ENCODE data around the gene TRPM2.

TRPM2 gene

GRCh38 chr21:44372616-44373015 lies 19.2 kb downstream of the TRPM2 start:
- no peak overlapping the region for H3K4me3 ChIP-seq (ENCODE audit: low read length)
- peaks cover 20% of the 10 kb centered on the region for H3K27me3 ChIP-seq (ENCODE audit: insufficient read depth, low read length)
- 83% methylated on average over 8 of the region's 8 CpGs for WGBS
- H3K4me1 ChIP-seq (ENCODE audit: insufficient read depth, low read length): no peaks in the 10 kb centered on the region
- H3K9ac ChIP-seq (ENCODE audit: low read depth, low read length): no peak overlapping the region
- no peak overlapping the region for H3K27ac ChIP-seq (ENCODE audit: low read depth, low read length)
- no peaks in the 10 kb centered on the region for H3K36me3 ChIP-seq (ENCODE audit: insufficient read depth, low read length)
- H3K9me3 ChIP-seq (ENCODE audit: insufficient read depth, low read depth, low read length): peaks cover 9% of the 10 kb centered on the region; the same call in 1 of the 2 replicates

- H3K27me3 ChIP-seq (ENCODE audit: insufficient read depth, low read length): peaks cover 12% of the 10 kb centered on the region
Observed at GRCh38 chr21:44374601-44375280, 21.3 kb downstream of the TRPM2 start.

GRCh38 chr21:44375281-44375651 lies 21.8 kb downstream of the TRPM2 start:
- H3K27ac ChIP-seq (ENCODE audit: low read depth, low read length): no peak overlapping the region
- peaks cover 7% of the 10 kb centered on the region for H3K27me3 ChIP-seq (ENCODE audit: insufficient read depth, low read length)
- 94% methylated on average over 10 of the region's 10 CpGs for WGBS
- H3K9ac ChIP-seq (ENCODE audit: low read depth, low read length): no peak overlapping the region
- no peaks in the 10 kb centered on the region for H3K4me1 ChIP-seq (ENCODE audit: insufficient read depth, low read length)
- no peaks in the 10 kb centered on the region for H3K36me3 ChIP-seq (ENCODE audit: insufficient read depth, low read length)
- no peak overlapping the region for H3K4me3 ChIP-seq (ENCODE audit: low read length)
- peaks cover 9% of the 10 kb centered on the region; the same call in 1 of the 2 replicates for H3K9me3 ChIP-seq (ENCODE audit: insufficient read depth, low read depth, low read length)

More at GRCh38 chr21:44374601-44375280, 21.3 kb downstream of the TRPM2 start:
- H3K27ac ChIP-seq (ENCODE audit: low read depth, low read length): no peak overlapping the region
- no peaks in the 10 kb centered on the region for H3K36me3 ChIP-seq (ENCODE audit: insufficient read depth, low read length)
- no peaks in the 10 kb centered on the region for H3K4me1 ChIP-seq (ENCODE audit: insufficient read depth, low read length)
- peaks cover 9% of the 10 kb centered on the region; the same call in 1 of the 2 replicates for H3K9me3 ChIP-seq (ENCODE audit: insufficient read depth, low read depth, low read length)
- no peak overlapping the region for H3K4me3 ChIP-seq (ENCODE audit: low read length)
- WGBS: 95% methylated on average over 24 of the region's 24 CpGs
- no peak overlapping the region for H3K9ac ChIP-seq (ENCODE audit: low read depth, low read length)

- H3K27ac ChIP-seq (ENCODE audit: low read depth, low read length): no peak overlapping the region
- no peak overlapping the region for H3K4me3 ChIP-seq (ENCODE audit: low read length)
- no peak overlapping the region for H3K9ac ChIP-seq (ENCODE audit: low read depth, low read length)
- no peaks in the 10 kb centered on the region for H3K36me3 ChIP-seq (ENCODE audit: insufficient read depth, low read length)
- no peaks in the 10 kb centered on the region for H3K4me1 ChIP-seq (ENCODE audit: insufficient read depth, low read length)
- peaks cover 1% of the 10 kb centered on the region; the same call in 1 of the 2 replicates for H3K27me3 ChIP-seq (ENCODE audit: insufficient read depth, low read length)
- WGBS: 94% methylated on average over 19 of the region's 19 CpGs
- H3K9me3 ChIP-seq (ENCODE audit: insufficient read depth, low read depth, low read length): peaks cover 9% of the 10 kb centered on the region; the same call in 1 of the 2 replicates
Observed at GRCh38 chr21:44375761-44376241, 22.4 kb downstream of the TRPM2 start.

GRCh38 chr21:44376606-44377005 lies 23.2 kb downstream of the TRPM2 start:
- Histone ChIP-seq H3K4me3 (ENCODE audit: low read length) (no peak overlapping the region), H3K9me3 (ENCODE audit: insufficient read depth, low read depth, low read length) (peaks cover 9% of the 10 kb centered on the region; the same call in 1 of the 2 replicates), H3K4me1 (ENCODE audit: insufficient read depth, low read length) (no peaks in the 10 kb centered on the region), H3K36me3 (ENCODE audit: insufficient read depth, low read length) (no peaks in the 10 kb centered on the region), H3K9ac (ENCODE audit: low read depth, low read length) (no peak overlapping the region), H3K27ac (ENCODE audit: low read depth, low read length) (no peak overlapping the region), H3K27me3 (ENCODE audit: insufficient read depth, low read length) (no peaks in the 10 kb centered on the region)
- 94% methylated on average over 9 of the region's 9 CpGs for WGBS

- Histone ChIP-seq H3K36me3 (ENCODE audit: insufficient read depth, low read length) (no peaks in the 10 kb centered on the region), H3K9ac (ENCODE audit: low read depth, low read length) (no peak overlapping the region), H3K27me3 (ENCODE audit: insufficient read depth, low read length) (no peaks in the 10 kb centered on the region), H3K4me3 (ENCODE audit: low read length) (no peak overlapping the region), H3K9me3 (ENCODE audit: insufficient read depth, low read depth, low read length) (peaks cover 9% of the 10 kb centered on the region; the same call in 1 of the 2 replicates), H3K4me1 (ENCODE audit: insufficient read depth, low read length) (no peaks in the 10 kb centered on the region), H3K27ac (ENCODE audit: low read depth, low read length) (no peak overlapping the region)
- WGBS: 82% methylated on average over 24 of the region's 24 CpGs
Observed at GRCh38 chr21:44377201-44377921, 23.9 kb downstream of the TRPM2 start.

GRCh38 chr21:44377922-44378645 lies 24.7 kb downstream of the TRPM2 start:
- no peak overlapping the region for H3K4me3 ChIP-seq (ENCODE audit: low read length)
- no peaks in the 10 kb centered on the region for H3K27me3 ChIP-seq (ENCODE audit: insufficient read depth, low read length)
- H3K4me1 ChIP-seq (ENCODE audit: insufficient read depth, low read length): no peaks in the 10 kb centered on the region
- H3K36me3 ChIP-seq (ENCODE audit: insufficient read depth, low read length): no peaks in the 10 kb centered on the region
- H3K9ac ChIP-seq (ENCODE audit: low read depth, low read length): no peak overlapping the region
- no peak overlapping the region for H3K27ac ChIP-seq (ENCODE audit: low read depth, low read length)
- peaks cover 9% of the 10 kb centered on the region; the same call in 1 of the 2 replicates for H3K9me3 ChIP-seq (ENCODE audit: insufficient read depth, low read depth, low read length)
- 89% methylated on average over 21 of the region's 22 CpGs for WGBS

GRCh38 chr21:44378646-44379514 lies 25.5 kb downstream of the TRPM2 start:
- H3K27ac ChIP-seq (ENCODE audit: low read depth, low read length): no peak overlapping the region
- no peaks in the 10 kb centered on the region for H3K27me3 ChIP-seq (ENCODE audit: insufficient read depth, low read length)
- H3K4me1 ChIP-seq (ENCODE audit: insufficient read depth, low read length): no peaks in the 10 kb centered on the region
- WGBS: 95% methylated on average over 34 of the region's 34 CpGs
- H3K9me3 ChIP-seq (ENCODE audit: insufficient read depth, low read depth, low read length): peaks cover 5% of the 10 kb centered on the region; the same call in 1 of the 2 replicates
- no peaks in the 10 kb centered on the region for H3K36me3 ChIP-seq (ENCODE audit: insufficient read depth, low read length)
- H3K4me3 ChIP-seq (ENCODE audit: low read length): no peak overlapping the region
- no peak overlapping the region for H3K9ac ChIP-seq (ENCODE audit: low read depth, low read length)

GRCh38 chr21:44379515-44379848 lies 26.1 kb downstream of the TRPM2 start:
- Histone ChIP-seq H3K4me1 (ENCODE audit: insufficient read depth, low read length) (no peaks in the 10 kb centered on the region), H3K27me3 (ENCODE audit: insufficient read depth, low read length) (no peaks in the 10 kb centered on the region)
- WGBS: 90% methylated on average over 5 of the region's 5 CpGs

GRCh38 chr21:44379991-44380865 lies 26.8 kb downstream of the TRPM2 start:
- Histone ChIP-seq H3K27ac (ENCODE audit: low read depth, low read length) (no peak overlapping the region), H3K27me3 (ENCODE audit: insufficient read depth, low read length) (no peaks in the 10 kb centered on the region), H3K4me1 (ENCODE audit: insufficient read depth, low read length) (no peaks in the 10 kb centered on the region), H3K9ac (ENCODE audit: low read depth, low read length) (no peak overlapping the region), H3K9me3 (ENCODE audit: insufficient read depth, low read depth, low read length) (peaks cover 3% of the 10 kb centered on the region; the same call in 1 of the 2 replicates), H3K4me3 (ENCODE audit: low read length) (no peak overlapping the region), H3K36me3 (ENCODE audit: insufficient read depth, low read length) (no peaks in the 10 kb centered on the region)
- WGBS: 66% methylated on average over 31 of the region's 31 CpGs

More at GRCh38 chr21:44379515-44379848, 26.1 kb downstream of the TRPM2 start:
- Histone ChIP-seq H3K9ac (ENCODE audit: low read depth, low read length) (no peak overlapping the region), H3K4me3 (ENCODE audit: low read length) (no peak overlapping the region), H3K27ac (ENCODE audit: low read depth, low read length) (no peak overlapping the region), H3K36me3 (ENCODE audit: insufficient read depth, low read length) (no peaks in the 10 kb centered on the region), H3K9me3 (ENCODE audit: insufficient read depth, low read depth, low read length) (peaks cover 5% of the 10 kb centered on the region; the same call in 1 of the 2 replicates)
